ENCODE data around the gene CASZ1.

DNA sequence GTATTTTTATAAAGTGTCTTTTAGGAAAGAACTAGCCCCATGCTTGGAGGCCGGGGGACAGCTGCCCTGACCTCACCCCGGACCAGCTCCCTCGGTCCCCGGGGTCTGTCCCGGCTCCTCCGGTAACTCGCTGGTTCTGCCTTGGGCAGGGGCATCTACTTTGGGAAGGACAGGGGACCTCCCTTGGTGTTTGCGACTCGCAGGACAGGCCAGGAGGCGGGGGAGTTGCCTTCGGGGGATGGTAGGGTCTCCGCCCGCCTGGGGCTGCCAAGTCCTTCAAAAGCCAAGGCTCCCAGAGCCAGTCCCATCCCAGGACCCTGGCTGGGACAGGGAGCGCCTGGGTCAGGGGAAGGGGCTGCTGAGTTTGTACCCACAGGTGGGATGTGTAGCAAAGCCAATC is 163.8 kb downstream of the CASZ1 start:
- no peak for TF ChIP-seq SUZ12 (IDR thresholded peaks at IDR 0.05; ENCODE audit: extremely low read depth, insufficient read depth, insufficient read length)
- no peak for TF ChIP-seq YY1 (IDR thresholded peaks at IDR 0.05; ENCODE audit: insufficient read depth, insufficient read length)
- no peak for TF ChIP-seq ZNF274 (IDR thresholded peaks at IDR 0.05; ENCODE audit: low read depth, low read length)
